HL-60 (cell line): ENCODE results near the gene FBXO45.

ENCODE experiments used
- DNase-seq, 2 experiments: peaks; one replicate each; pipeline ENCODE4 v3.0.0-alpha.2; 2010 to 2020; ENCODE audit warnings: low read depth in 1 of 2, low spot score in 1 of 2
- H3K27ac ChIP-seq: fragments of 250-450 bp; sonication (Bioruptor Pico); replicated peaks from 2 replicates; pipeline ENCODE4 v1.5.1; 2020; ENCODE audit warnings: mild to moderate bottlenecking, moderate library complexity
- H3K27me3 ChIP-seq: fragments of 250-450 bp; sonication (Bioruptor Pico); 2 replicates; pipeline ENCODE4 v1.5.1; 2021; ENCODE audit warnings: mild to moderate bottlenecking, moderate library complexity; ENCODE audit not compliant: insufficient read depth, poor library complexity, severe bottlenecking
- H3K4me3 ChIP-seq: replicated peaks from 2 replicates; pipeline ENCODE4 v1.5.1; 2011; ENCODE audit warnings: mild to moderate bottlenecking, control low read depth, low read length; ENCODE audit not compliant: insufficient read depth
- CTCF ChIP-seq: IDR thresholded peaks from one replicate; pipeline ENCODE4 v1.5.1; 2011; ENCODE audit warnings: low read length, control low read depth, inconsistent platforms; ENCODE audit not compliant: insufficient read depth
- GABPA ChIP-seq: IDR thresholded peaks from 2 replicates; pipeline ENCODE4 v1.6.1; 2012; ENCODE audit warnings: low read depth
- POLR2AphosphoS5 ChIP-seq: IDR thresholded peaks from 2 replicates; pipeline ENCODE4 v1.6.1; 2012; ENCODE audit warnings: low read depth
- REST ChIP-seq: IDR thresholded peaks from 2 replicates; pipeline ENCODE4 v1.6.1; 2012; ENCODE audit warnings: low read depth; ENCODE audit not compliant: insufficient replicate concordance
- SPI1 ChIP-seq: IDR thresholded peaks from 2 replicates; pipeline ENCODE4 v1.6.1; 2012; ENCODE audit warnings: low read depth, mild to moderate bottlenecking, borderline replicate concordance

The FBXO45 gene

GRCh38 chr3:196603683-196604082 is 35.2 kb downstream of the FBXO45 start:
- H3K27me3 ChIP-seq = no peaks in the 10 kb centered on the region
- no peak overlapping the region for H3K27ac ChIP-seq
- DNase-seq = no peak
- TF ChIP-seq POLR2AphosphoS5 (no peak), SPI1 (no peak), CTCF (no peak), REST (no peak), GABPA (no peak)
- H3K4me3 ChIP-seq = no peak overlapping the region

GRCh38 chr3:196604548-196604947 is 36.1 kb downstream of the FBXO45 start:
- no peak overlapping the region for H3K27ac ChIP-seq
- no peak overlapping the region for H3K4me3 ChIP-seq
- TF ChIP-seq SPI1 = no peak
- TF ChIP-seq REST = no peak
- no peak for TF ChIP-seq CTCF
- no peak for TF ChIP-seq GABPA
- no peak for TF ChIP-seq POLR2AphosphoS5
- H3K27me3 ChIP-seq = no peaks in the 10 kb centered on the region
- no peak for DNase-seq

GRCh38 chr3:196608693-196609092 is 40.2 kb downstream of the FBXO45 start:
- DNase-seq = no peak
- TF ChIP-seq GABPA (no peak), POLR2AphosphoS5 (no peak)
- H3K4me3 ChIP-seq = no peak overlapping the region
- 0 out of 2 replicates have a peak overlapping the region, but pooled peaks have one; percentile 1 for H3K27ac ChIP-seq
- H3K27me3 ChIP-seq = no peaks in the 10 kb centered on the region

- no peak overlapping the region for H3K4me3 ChIP-seq
- H3K27me3 ChIP-seq = no peaks in the 10 kb centered on the region
- peak; percentile 17; the same call in 1 of the 2 replicates for TF ChIP-seq GABPA
- peak; percentile 62; the same call in 1 of the 2 replicates for TF ChIP-seq SPI1
- peak; percentile 92 for TF ChIP-seq POLR2AphosphoS5
- TF ChIP-seq REST = peak; percentile 58
- peak; percentile 42 for TF ChIP-seq CTCF
- peak; percentile 99 for DNase-seq
- peak overlapping the region; percentile 87 for H3K27ac ChIP-seq
Observed at GRCh38 chr3:196609343-196609775, 40.9 kb downstream of the FBXO45 start.
